Activated CD4-positive, alpha-beta T cell treated with anti-CD3 and anti-CD28 coated beads, Interleukin-10, Interleukin-2, amounts not matched to agents 100 ng/mL and 50 ng/mL, durations not matched to agents 16 hours and 8 hours (primary cell): ENCODE results near the gene MPHOSPH6.
"Not testable (repeated sequence)": the region's sequence is repeated elsewhere in the genome, so short reads cannot be mapped to it uniquely, and the experiment has no call there.

Source experiments
- DNase-seq: peaks from one replicate; pipeline ENCODE4 v3.0.0-alpha.2; 2020

The MPHOSPH6 gene

GRCh38 chr16:82113741-82114140, 56.3 kb downstream of the MPHOSPH6 start:
- DNase-seq, result no peak

GRCh38 chr16:82111944-82112343, 58.1 kb downstream of the MPHOSPH6 start:
- DNase-seq, result no peak

- DNase-seq, result not testable (repeated sequence)
These were observed 60.8 kb downstream of the MPHOSPH6 start for GRCh38 chr16:82109266-82109665.

GRCh38 chr16:82108774-82109173, 61.2 kb downstream of the MPHOSPH6 start:
- DNase-seq, result no peak

- DNase-seq, result no peak
These were observed 61.9 kb downstream of the MPHOSPH6 start for GRCh38 chr16:82108100-82108499.

- DNase-seq, result no peak
These were observed 64.9 kb downstream of the MPHOSPH6 start for GRCh38 chr16:82105107-82105506.
